Fibroblast of villous mesenchyme (primary cell): ENCODE results near the gene HERPUD1. TPM values are rescaled to one million over a fixed set of nuclear protein-coding genes. Genes with fewer than 3 reads are reported as not detected.

Experiments
- DNase-seq: peaks from one replicate; pipeline ENCODE4 v3.0.0-alpha.2; 2010; ENCODE audit warnings: low read depth
- H3K4me3 ChIP-seq: 2 replicates; pipeline ENCODE4 v1.5.1; 2011; ENCODE audit warnings: low read depth, mild to moderate bottlenecking, low read length
- total RNA-seq: library from RNA; depleted of rRNA; stranded (reverse); fragments of >200 nt; gene quantifications from 2 replicates; pipeline ENCODE4 v1.2.3, GENCODE V29; 2012
- TF ChIP-seq, protein P1 (sequence below): IDR thresholded peaks from 2 replicates; pipeline ENCODE4 v1.5.1; 2012; ENCODE audit warnings: low read depth, mild to moderate bottlenecking, low read length; ENCODE audit not compliant: insufficient read depth

The HERPUD1 gene
- total RNA-seq, 1 donor = 98.4 TPM

DNA sequence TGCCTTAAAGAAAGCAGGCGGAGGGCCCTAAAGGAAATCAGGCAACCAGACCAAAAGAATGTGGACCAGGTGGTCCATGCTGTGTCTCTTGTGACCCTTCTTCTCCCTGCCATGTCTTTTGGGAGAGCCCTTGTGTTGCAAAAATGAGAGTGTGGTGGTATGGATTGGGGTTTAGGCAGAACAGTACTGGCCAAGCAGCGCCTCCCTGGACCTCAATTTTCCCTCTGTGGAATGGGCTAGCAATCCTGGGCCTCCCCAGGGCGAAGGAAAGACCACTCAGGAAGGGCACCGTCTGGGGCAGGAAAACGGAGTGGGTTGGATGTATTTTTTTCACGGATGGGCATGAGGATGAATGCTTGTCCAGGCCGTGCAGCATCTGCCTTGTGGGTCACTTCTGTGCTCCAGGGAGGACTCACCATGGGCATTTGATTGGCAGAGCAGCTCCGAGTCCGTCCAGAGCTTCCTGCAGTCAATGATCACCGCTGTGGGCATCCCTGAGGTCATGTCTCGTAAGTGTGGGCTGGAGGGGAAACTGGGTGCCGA is 49.9 kb downstream of the HERPUD1 start:
- DNase-seq = no peak
- TF ChIP-seq, protein P1, sequence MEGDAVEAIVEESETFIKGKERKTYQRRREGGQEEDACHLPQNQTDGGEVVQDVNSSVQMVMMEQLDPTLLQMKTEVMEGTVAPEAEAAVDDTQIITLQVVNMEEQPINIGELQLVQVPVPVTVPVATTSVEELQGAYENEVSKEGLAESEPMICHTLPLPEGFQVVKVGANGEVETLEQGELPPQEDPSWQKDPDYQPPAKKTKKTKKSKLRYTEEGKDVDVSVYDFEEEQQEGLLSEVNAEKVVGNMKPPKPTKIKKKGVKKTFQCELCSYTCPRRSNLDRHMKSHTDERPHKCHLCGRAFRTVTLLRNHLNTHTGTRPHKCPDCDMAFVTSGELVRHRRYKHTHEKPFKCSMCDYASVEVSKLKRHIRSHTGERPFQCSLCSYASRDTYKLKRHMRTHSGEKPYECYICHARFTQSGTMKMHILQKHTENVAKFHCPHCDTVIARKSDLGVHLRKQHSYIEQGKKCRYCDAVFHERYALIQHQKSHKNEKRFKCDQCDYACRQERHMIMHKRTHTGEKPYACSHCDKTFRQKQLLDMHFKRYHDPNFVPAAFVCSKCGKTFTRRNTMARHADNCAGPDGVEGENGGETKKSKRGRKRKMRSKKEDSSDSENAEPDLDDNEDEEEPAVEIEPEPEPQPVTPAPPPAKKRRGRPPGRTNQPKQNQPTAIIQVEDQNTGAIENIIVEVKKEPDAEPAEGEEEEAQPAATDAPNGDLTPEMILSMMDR = no peak
- no peak overlapping the region for H3K4me3 ChIP-seq

DNA sequence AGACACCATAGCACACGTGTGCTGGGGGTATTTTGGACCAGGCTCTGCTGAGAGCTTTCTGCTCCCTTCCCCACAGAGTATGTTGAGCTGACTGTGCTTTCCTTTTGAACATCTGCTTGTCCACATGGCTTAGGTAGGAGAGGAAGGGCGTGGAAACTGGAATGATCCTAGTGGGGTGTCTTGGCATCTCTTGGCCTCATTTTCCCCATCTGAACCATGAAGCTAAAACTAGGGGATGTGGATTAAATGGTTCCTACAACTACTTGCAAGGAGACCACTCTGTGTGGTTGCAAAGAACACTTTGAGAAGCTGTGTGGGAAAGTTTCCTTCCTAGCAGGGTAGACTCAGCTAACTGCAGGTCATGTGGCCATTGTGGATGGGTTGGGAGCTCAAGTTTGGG is 50.8 kb downstream of the HERPUD1 start:
- no peak for DNase-seq
- no peak overlapping the region for H3K4me3 ChIP-seq
- TF ChIP-seq, protein P1 = no peak

DNA sequence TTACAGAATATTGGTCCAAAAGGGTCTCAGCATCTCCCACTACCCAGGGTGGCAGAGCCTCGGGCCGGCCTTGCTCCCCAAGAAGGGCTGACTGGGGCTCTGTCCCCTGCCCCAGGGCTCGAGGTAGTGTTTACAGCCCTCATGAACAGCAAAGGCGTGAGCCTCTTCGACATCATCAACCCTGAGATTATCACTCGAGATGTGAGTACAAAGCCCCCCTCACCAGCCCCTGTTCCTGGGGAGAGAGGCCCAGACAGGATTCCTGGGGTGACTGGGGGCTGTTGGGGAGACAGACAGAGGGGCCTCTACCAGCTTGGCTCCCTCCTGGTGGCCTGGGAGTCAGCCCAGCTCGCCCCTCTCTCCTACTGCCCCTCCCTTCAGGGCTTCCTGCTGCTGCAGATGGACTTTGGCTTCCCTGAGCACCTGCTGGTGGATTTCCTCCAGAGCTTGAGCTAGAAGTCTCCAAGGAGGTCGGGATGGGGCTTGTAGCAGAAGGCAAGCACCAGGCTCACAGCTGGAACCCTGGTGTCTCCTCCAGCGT is 51.3 kb downstream of the HERPUD1 start:
- no peak overlapping the region for H3K4me3 ChIP-seq
- DNase-seq = no peak

DNA sequence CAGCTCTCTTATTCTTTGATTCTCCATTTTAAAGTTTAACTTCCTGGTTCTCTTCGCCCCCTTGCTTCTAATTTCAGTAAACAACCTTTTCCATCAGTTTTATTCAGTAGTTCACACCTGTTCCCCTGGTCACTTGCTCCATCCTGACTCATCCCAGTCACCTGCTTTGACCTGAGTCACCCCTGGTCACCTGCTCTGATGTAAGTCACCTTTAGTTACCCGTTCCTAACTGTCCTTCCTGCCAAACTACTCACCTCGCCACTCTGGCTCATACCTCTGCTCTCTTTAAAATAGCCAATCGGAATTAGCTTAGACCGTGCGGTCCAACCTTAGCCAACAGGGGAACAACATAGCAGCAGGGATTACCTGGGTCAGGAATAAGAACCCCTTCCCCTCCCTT is 52.7 kb downstream of the HERPUD1 start:
- no peak for DNase-seq
- TF ChIP-seq, protein P1 = no peak
- H3K4me3 ChIP-seq = no peak overlapping the region

More for the DNA sequence above, 51.3 kb downstream of the HERPUD1 start:
- TF ChIP-seq, protein P1 = no peak

DNA sequence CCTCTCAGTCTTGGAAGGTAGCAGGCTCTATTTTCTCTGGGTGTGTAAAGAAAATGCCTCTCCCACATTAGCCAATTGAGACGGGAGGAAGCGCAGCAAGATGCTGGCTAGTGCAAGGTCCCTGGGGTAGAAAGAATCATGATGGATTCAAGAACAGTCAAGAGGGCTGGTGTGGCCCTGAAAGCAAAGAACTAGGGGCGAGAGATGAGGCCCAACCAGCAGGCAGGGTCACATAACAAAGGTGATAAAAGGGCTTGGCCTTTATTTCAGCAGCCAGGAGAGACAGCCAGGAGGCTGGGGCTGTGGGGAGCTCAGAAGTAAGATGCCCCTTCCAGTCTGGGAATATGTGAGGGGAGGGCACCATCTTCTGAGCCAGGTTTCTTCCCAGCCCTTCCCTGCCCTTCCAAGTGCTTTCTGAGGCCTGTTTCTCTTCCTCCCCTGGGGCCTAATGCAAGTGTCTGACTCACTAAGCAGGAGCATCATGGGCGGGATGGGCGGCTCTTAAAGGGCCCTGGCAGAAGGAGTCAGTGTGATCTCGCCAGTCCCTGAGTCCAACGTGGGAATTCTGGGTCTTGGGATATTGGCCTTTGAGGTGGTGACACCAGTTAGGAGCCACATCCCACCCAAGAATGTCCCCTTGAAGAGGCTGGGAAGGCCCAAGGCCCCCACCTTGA is 53.5 kb downstream of the HERPUD1 start:
- DNase-seq = peak; percentile 87

DNA sequence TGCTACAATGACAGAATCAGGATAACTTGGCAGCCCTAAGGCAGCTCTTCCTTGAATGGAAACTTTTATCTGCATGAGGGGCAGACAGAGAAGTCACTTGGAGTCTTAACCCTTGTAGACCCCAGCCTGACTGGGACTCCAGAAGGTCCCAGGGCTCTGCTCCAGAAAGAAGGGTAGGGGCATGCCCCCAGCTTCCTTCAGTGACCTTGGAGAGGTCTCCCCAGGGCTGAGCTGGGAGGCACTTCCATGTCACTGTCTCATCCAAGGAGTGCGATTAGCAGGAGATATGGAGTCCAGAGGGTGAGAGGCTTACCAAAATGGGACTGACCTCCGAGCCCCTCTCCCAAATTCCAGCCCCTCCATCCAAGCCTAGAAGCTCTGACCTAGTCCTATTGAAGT is 54.0 kb downstream of the HERPUD1 start:
- DNase-seq = no peak
- no peak overlapping the region for H3K4me3 ChIP-seq
- TF ChIP-seq, protein P1 = no peak

More for the DNA sequence above, 53.5 kb downstream of the HERPUD1 start:
- no peak overlapping the region for H3K4me3 ChIP-seq
- TF ChIP-seq, protein P1 = no peak
